Activated CD8-positive, alpha-beta memory T cell treated with anti-CD3 and anti-CD28 coated beads for 4 hours (primary cell): ENCODE measurements around the gene PUS7.
"Not testable (repeated sequence)": the region's sequence is repeated elsewhere in the genome, so short reads cannot be mapped to it uniquely, and the experiment has no call there.

Source experiments
- DNase-seq, 2 donors: peaks; one replicate each; pipeline ENCODE4 v3.0.0-alpha.2; 2020; ENCODE audit warnings: low read depth in 2 of 2

Gene PUS7

GRCh38 chr7:105521717-105522463 is at the start of gene PUS7:
Gene PUS7 (minus strand): TSS chr7:105522271. CDS start chr7:105508512, 13,759 bp downstream.
- peak; percentile 60 to 69 for DNase-seq

GRCh38 chr7:105567821-105568220 is 45.8 kb upstream of the PUS7 start:
- no peak for DNase-seq

- DNase-seq, result no peak
Measured at GRCh38 chr7:105567024-105567423, 45.0 kb upstream of the PUS7 start.

- DNase-seq, result no peak
Measured at GRCh38 chr7:105565190-105565589, 43.1 kb upstream of the PUS7 start.

- no peak for DNase-seq
Measured at GRCh38 chr7:105559926-105560325, 37.9 kb upstream of the PUS7 start.

- DNase-seq, result no peak
Measured at GRCh38 chr7:105538339-105538738, 16.3 kb upstream of the PUS7 start.

GRCh38 chr7:105532709-105533460 is 10.8 kb upstream of the PUS7 start:
- no peak for DNase-seq

GRCh38 chr7:105531792-105532671 is 10.0 kb upstream of the PUS7 start, which contains the start of gene RINT1:
Gene RINT1 (plus strand): TSS chr7:105532201. CDS start chr7:105532316, 115 bp downstream.
- DNase-seq, result peak; percentile 76 to 78

GRCh38 chr7:105530546-105530945 is 8.5 kb upstream of the PUS7 start:
- DNase-seq, result no peak

- no peak for DNase-seq
Measured at GRCh38 chr7:105530126-105530525, 8.1 kb upstream of the PUS7 start.

GRCh38 chr7:105527737-105528136 is 5.7 kb upstream of the PUS7 start:
- not testable (repeated sequence) for DNase-seq

GRCh38 chr7:105524840-105525239 is 2.8 kb upstream of the PUS7 start:
- no peak for DNase-seq

- not testable (repeated sequence) for DNase-seq
Measured at GRCh38 chr7:105524423-105524822, 2.4 kb upstream of the PUS7 start.

GRCh38 chr7:105521027-105521716 is 899 bp downstream of the PUS7 start:
- peak; percentile 23 to 27 for DNase-seq

GRCh38 chr7:105520620-105521019 is 1.5 kb downstream of the PUS7 start:
- DNase-seq, result not testable (repeated sequence)

GRCh38 chr7:105519353-105519752 is 2.7 kb downstream of the PUS7 start:
- no peak for DNase-seq

- not testable (repeated sequence) for DNase-seq
Measured at GRCh38 chr7:105515610-105516009, 6.5 kb downstream of the PUS7 start.

- no peak for DNase-seq
Measured at GRCh38 chr7:105512926-105513526, 9.0 kb downstream of the PUS7 start.

GRCh38 chr7:105512415-105512814 is 9.7 kb downstream of the PUS7 start:
- no peak for DNase-seq

- DNase-seq, result no peak
Measured at GRCh38 chr7:105502173-105502572, 19.9 kb downstream of the PUS7 start.

- DNase-seq, result no peak
Measured at GRCh38 chr7:105497016-105497415, 25.1 kb downstream of the PUS7 start.
